ENCODE data around the gene BANF1. TPM values are rescaled to one million over a fixed set of nuclear protein-coding genes. Genes with fewer than 3 reads are reported as not detected.

Gene BANF1
- total and polyA plus RNA-seq, 2 of the 13 experiments (the other 11 are each of a cell fraction or from before 2014, with no cell fraction given), result 40.5 to 86.5 TPM

DNA sequence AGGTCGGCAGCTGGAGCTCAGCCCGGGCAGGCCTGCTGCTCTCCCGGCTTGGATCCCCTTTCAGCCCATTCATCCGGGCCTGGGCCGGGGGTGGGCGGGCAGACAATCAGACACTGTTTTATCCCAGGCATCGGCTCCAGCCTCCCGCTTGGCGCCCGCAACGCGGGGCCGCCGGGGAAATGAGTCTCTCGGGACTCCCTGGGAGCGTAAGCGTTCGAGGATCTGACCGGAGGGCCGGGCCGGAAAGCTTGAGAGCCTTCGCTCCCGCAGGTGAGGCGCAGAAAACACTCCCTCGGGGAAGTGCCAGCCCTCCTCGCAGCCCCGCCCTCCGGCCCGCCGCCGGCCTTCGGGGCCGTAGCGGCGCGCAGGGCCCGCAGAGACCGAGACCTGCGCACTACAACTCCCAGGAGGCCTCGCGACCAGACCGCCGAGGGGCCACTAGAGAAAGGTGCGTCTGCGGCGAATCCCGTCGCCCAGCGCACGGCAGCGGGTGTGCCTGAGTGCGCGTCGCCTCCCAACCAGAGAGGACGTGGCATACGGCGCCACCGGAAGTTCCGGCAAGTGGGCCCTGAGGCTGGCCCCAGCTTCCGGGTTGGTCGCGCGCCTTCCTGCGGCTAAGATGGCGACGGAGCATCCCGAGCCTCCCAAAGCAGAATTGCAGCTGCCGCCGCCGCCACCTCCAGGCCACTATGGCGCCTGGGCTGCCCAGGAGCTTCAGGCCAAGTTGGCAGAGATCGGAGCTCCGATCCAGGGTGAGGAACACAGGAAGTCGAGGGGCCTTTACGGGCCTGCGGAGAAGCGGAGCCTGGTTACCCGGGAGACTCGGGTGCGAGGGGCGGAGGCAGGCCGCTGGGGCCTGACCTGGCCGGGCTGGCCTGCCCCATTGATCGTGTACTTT lies 49.7 kb downstream of the BANF1 start, which contains the start of gene SF3B2:
TSS of gene SF3B2 (plus strand) at position 599 of the 898 bp plus-strand sequence. CDS start at position 620, 21 bp downstream.
- H3K79me2 ChIP-seq (ENCODE audit: insufficient read depth, low read length), result peaks cover 24% of the 10 kb centered on the region
- peak; percentile 96 for ATAC-seq
- H3K27ac ChIP-seq (ENCODE audit: extremely low read length, insufficient read depth, low read length), result peak within 1 kb of the TSS; percentile 79
- peaks cover 0 to 23% of the 10 kb centered on the region in 2 experiments; a peak in 3 of 5 replicates for H3K27me3 ChIP-seq (ENCODE audit: control insufficient read depth in 1 of 2, insufficient read depth in 2 of 2, low read length in 2 of 2)
- peaks cover 13 to 22% of the 10 kb centered on the region in 2 experiments for H3K36me3 ChIP-seq (replicated peaks in 1 of 2; ENCODE audit: control insufficient read depth in 1 of 2, insufficient read depth in 2 of 2, low read length in 2 of 2)
- no peak within 1 kb of the TSS for H2AFZ ChIP-seq (ENCODE audit: low read length)
- peak within 1 kb of the TSS; percentile 96 for H3K4me2 ChIP-seq (ENCODE audit: low read depth, low read length)
- peak within 1 kb of the TSS; percentile 94 for H3K9ac ChIP-seq (ENCODE audit: insufficient read depth, low read depth, low read length)
- H3K9me3 ChIP-seq (ENCODE audit: low read length), result no peaks in the 10 kb centered on the region
- peak; percentile 95 for DNase-seq (ENCODE audit: low spot score)
- in situ Hi-C loops (cut with HindIII; ENCODE audit: extremely low pct_ligation_motif_present, low pct_unique_long_range_greater_than_20kb) (no loop called here), intact Hi-C loops (cut with micrococcal nuclease; ENCODE audit: unreplicated experiment) (loop anchor here (1.0 kb wide), 1 partner anchor 50 kb away; the partner anchor contains the start of genes BANF1 and EIF1AD)
- WGBS (ENCODE audit: low lambda C conversion rate), result 0% methylated on average over 4 of the region's 84 CpGs
- peak within 1 kb of the TSS; percentile 83 to 93 (median 93) for H3K4me3 ChIP-seq (replicated peaks in 1 of 3; ENCODE audit: insufficient read depth in 1 of 3, low read depth in 2 of 3, low read length in 3 of 3)
- H4K20me1 ChIP-seq (ENCODE audit: insufficient read depth, low read length), result no peaks in the 10 kb centered on the region
- CTCF ChIA-PET (ENCODE audit: low intra/inter-chr PET ratio, low total read pairs), result no interaction called here
- peak; percentile 79 for FAIRE-seq
- POLR2A ChIA-PET, result interaction anchor here (0.6 to 4.8 kb wide), 27 partner anchors 7 to 437 kb away, joined by 3 to 40 read pairs (median 4); partner anchors contain the start of genes BANF1, CCDC85B, CFL1 and EIF1AD
- BruUV-seq (replicated peaks), result no TSS peak
- peaks cover 40% of the 10 kb centered on the region for H3K4me1 ChIP-seq (ENCODE audit: insufficient read depth, low read length)
- TF ChIP-seq THAP11 (CRISPR knock-in tag; IDR thresholded peaks at IDR 0.05), result peak; percentile 99
- no peak for TF ChIP-seq NR2F1 (CRISPR knock-in tag; IDR thresholded peaks at IDR 0.05)
- no peak for TF ChIP-seq SNRNP70 (IDR thresholded peaks at IDR 0.05; ENCODE audit: low read depth, low read length)
- TF ChIP-seq, protein P1, sequence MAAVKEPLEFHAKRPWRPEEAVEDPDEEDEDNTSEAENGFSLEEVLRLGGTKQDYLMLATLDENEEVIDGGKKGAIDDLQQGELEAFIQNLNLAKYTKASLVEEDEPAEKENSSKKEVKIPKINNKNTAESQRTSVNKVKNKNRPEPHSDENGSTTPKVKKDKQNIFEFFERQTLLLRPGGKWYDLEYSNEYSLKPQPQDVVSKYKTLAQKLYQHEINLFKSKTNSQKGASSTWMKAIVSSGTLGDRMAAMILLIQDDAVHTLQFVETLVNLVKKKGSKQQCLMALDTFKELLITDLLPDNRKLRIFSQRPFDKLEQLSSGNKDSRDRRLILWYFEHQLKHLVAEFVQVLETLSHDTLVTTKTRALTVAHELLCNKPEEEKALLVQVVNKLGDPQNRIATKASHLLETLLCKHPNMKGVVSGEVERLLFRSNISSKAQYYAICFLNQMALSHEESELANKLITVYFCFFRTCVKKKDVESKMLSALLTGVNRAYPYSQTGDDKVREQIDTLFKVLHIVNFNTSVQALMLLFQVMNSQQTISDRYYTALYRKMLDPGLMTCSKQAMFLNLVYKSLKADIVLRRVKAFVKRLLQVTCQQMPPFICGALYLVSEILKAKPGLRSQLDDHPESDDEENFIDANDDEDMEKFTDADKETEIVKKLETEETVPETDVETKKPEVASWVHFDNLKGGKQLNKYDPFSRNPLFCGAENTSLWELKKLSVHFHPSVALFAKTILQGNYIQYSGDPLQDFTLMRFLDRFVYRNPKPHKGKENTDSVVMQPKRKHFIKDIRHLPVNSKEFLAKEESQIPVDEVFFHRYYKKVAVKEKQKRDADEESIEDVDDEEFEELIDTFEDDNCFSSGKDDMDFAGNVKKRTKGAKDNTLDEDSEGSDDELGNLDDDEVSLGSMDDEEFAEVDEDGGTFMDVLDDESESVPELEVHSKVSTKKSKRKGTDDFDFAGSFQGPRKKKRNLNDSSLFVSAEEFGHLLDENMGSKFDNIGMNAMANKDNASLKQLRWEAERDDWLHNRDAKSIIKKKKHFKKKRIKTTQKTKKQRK (IDR thresholded peaks at IDR 0.05; ENCODE audit: low read length), result no peak
- TF ChIP-seq, protein P2, sequence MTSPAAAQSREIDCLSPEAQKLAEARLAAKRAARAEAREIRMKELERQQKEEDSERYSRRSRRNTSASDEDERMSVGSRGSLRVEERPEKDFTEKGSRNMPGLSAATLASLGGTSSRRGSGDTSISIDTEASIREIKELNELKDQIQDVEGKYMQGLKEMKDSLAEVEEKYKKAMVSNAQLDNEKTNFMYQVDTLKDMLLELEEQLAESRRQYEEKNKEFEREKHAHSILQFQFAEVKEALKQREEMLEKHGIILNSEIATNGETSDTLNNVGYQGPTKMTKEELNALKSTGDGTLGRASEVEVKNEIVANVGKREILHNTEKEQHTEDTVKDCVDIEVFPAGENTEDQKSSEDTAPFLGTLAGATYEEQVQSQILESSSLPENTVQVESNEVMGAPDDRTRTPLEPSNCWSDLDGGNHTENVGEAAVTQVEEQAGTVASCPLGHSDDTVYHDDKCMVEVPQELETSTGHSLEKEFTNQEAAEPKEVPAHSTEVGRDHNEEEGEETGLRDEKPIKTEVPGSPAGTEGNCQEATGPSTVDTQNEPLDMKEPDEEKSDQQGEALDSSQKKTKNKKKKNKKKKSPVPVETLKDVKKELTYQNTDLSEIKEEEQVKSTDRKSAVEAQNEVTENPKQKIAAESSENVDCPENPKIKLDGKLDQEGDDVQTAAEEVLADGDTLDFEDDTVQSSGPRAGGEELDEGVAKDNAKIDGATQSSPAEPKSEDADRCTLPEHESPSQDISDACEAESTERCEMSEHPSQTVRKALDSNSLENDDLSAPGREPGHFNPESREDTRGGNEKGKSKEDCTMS (CRISPR knock-in tag; conservative IDR thresholded peaks at IDR 0.05), result peak; percentile 29; the same call in 1 of the 2 replicates
- TF ChIP-seq, protein P3, sequence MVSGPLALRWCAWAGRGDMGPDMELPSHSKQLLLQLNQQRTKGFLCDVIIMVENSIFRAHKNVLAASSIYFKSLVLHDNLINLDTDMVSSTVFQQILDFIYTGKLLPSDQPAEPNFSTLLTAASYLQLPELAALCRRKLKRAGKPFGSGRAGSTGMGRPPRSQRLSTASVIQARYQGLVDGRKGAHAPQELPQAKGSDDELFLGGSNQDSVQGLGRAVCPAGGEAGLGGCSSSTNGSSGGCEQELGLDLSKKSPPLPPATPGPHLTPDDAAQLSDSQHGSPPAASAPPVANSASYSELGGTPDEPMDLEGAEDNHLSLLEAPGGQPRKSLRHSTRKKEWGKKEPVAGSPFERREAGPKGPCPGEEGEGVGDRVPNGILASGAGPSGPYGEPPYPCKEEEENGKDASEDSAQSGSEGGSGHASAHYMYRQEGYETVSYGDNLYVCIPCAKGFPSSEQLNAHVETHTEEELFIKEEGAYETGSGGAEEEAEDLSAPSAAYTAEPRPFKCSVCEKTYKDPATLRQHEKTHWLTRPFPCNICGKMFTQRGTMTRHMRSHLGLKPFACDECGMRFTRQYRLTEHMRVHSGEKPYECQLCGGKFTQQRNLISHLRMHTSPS (CRISPR knock-in tag; IDR thresholded peaks at IDR 0.05; ENCODE audit: low read depth), result no peak
- no peak for TF ChIP-seq CEBPB (IDR thresholded peaks at IDR 0.05; ENCODE audit: borderline replicate concordance, low read depth, low read length)
- no peak for TF ChIP-seq CCAR2 (optimal IDR thresholded peaks at IDR 0.05; ENCODE audit: low read depth, low read length)
- TF ChIP-seq ZNF572 (CRISPR knock-in tag; IDR thresholded peaks at IDR 0.05), result peak; percentile 63; the same call in 1 of the 2 replicates
- TF ChIP-seq HDAC6 (IDR thresholded peaks at IDR 0.05; ENCODE audit: low read depth, low read length), result no peak
- no peak; the same call in 1 of the 2 replicates for TF ChIP-seq ZNF777 (CRISPR knock-in tag; IDR thresholded peaks at IDR 0.05)
- TF ChIP-seq, protein P4, sequence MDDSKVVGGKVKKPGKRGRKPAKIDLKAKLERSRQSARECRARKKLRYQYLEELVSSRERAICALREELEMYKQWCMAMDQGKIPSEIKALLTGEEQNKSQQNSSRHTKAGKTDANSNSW (CRISPR knock-in tag; IDR thresholded peaks at IDR 0.05; ENCODE audit: borderline replicate concordance), result no peak; the same call in 1 of the 2 replicates

All from HepG2 (cell line).